Medulla oblongata (tissue), 1 donor: ENCODE measurements around the gene ISG15.
"Not testable (repeated sequence)": the region's sequence is repeated elsewhere in the genome, so short reads cannot be mapped to it uniquely, and the experiment has no call there.

ENCODE experiments used
- DNase-seq: peaks from one replicate; pipeline ENCODE4 v3.0.0-alpha.2; 2015; ENCODE audit errors: extremely low spot score

The ISG15 gene

DNA sequence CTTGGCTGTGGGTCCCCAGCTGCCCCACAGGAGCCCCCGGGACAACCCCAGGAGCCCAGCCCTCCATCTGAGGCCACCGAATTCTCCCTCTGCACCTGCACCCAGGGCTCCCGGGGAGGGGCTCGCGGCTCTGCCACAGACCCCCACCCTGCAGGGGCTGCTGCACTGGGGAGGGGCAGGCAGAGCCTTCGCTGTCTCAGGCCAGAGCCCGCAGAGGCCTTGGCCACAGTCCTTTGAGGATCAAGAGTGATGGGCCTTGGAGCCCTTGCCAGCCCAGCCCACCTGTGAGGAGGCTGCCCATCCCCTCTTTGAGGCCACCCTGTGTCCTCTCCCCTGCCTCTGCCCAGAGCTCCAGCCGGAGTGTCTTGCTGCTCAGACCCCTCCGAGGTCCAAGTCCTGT lies 37.9 kb upstream of the ISG15 start:
- DNase-seq = no peak

DNA sequence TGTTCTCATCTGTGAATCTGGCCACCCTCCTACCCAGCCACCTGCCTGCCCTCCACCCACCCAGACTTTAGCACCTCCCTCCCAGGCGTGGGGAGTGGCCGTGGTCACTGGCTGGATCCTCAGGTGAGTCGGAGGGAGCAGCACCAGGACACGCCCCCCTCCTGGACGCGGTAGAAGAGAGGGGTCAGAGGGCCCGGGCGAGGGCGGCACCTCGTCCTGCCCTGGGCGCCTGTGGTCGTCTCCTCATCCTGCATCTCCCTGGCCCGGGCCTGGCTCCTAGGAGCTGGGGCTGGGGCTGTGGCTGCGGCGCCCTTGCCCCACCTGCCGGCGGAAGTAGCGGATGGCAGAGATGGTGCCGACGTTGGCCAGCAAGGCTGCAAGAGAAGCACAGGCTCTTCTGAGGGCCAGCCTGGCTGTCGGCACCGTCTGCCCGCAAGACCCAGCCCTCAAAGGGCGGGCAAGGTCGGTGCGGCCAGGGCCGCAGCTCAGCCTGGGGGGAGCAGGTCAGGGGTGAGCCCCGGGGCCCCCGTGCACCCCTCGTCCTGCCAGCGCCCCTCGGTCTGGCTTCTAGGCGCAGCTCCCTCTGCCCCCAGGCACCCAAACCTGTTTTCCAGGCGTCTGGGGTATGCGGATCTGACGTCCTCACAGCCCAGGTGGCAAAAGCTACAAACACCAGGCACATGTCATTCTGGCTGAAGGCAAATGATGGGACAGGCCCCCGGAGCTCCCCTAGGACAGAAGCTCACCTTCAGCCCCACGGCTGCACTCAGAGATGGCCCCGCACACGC lies 37.2 kb upstream of the ISG15 start:
- no peak for DNase-seq

DNA sequence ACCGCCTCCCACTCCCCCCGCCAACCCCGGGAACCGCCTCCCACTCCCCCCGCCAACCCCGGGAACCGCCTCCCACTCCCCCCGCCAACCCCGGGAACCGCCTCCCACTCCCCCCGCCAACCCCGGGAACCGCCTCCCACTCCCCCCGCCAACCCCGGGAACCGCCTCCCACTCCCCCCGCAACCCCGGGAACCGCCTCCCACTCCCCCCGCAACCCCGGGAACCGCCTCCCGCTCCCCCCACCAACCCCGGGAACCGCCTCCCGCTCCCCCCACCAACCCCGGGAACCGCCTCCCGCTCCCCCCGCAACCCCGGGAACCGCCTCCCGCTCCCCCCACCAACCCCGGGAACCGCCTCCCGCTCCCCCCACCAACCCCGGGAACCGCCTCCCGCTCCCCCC lies 36.5 kb upstream of the ISG15 start:
- DNase-seq = not testable (repeated sequence)

DNA sequence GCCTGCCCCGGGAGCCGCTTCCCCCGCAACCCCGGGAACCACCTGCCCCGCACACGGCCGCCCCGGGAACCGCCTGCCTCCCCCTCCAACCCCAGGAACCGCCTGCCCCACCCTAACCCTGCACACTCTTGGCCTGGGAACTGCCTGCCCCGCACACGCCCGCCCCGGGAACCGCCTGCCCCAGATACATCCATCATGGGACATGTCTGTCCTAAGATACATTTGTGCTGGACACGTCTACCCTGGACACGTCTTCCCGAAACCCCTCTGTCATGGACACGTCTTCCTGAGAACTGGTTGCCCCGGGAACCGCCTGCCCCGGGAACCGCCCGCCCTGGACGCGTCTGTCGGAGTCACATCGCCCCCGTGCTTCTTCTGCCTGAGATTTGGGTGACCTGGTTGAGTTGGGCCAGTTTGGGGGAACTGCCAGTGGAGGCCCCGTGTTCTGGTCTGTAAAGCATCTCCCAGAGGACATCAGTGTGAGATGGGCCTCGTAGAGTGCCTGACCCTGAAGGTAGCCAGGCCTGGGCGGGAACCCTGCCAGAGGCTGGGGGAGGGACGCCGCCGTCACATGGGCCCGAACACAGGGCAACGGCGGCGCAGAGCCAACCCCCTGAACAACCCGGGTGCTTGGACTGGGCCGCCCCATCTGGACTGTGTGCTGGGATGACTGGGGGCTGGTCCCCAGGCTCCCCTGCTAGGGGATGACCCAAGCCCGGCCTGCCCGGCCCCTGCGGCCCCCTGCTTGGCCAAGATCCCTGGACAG lies 35.0 kb upstream of the ISG15 start:
- DNase-seq = no peak

DNA sequence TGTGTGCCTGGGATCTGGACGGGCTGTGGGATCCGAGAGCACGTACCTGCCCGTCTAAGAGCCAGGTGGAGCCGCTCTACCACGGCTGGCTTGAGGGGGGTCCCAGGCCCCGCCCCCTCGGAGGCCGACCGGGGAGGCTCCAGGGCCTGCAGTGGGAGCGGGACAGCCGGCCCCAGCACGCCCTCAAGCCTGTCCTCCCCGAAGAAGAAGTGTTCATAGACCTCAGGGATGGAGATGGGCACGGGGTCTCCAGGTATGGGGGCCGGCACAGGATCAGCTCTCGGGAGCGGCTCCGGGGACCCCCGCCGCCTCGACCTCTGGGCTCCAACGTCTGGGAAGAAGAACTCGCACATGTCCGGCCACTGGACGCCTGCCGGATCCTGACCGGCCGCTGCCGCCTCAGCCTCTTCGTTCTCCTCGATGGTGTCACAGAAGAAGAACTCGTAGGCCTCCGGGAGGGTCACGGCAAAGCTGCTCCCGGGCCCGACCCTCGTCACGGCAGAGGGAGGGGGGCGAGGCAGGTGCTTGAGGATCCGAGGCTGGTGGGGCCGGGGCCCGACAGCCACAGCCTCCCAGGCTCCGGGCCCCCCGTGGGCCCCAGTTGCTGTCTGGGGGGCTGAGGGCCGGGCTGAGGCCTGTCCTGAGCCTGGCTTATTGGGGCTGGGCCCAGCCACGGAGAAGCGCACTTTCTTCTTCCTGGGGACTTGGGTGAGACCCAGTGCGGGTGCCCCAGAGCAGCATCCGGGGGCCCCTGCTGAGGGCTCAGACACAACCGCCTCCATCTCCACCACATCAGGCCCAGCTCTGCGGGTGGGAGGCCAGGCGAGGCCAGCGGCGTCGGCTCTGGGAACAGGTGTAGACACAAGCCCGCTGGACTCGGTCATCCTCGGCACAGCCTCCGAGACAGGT lies 34.2 kb upstream of the ISG15 start:
- no peak for DNase-seq

DNA sequence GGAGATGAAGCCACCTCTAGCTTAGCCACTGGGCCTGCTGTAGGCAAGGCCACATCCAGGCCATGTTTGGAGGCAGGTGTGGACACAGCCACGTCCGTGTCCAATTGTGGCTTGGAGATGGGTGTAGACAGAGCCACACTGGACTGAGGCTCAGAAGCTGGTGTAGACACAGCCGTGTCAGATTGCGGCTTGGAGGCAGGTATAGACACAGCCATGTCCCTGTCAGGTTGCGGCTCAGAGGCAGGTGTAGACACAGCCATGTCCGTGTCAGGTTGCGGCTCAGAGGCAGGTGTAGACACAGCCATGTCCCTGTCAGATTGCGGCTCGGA lies 33.6 kb upstream of the ISG15 start:
- DNase-seq = no peak

DNA sequence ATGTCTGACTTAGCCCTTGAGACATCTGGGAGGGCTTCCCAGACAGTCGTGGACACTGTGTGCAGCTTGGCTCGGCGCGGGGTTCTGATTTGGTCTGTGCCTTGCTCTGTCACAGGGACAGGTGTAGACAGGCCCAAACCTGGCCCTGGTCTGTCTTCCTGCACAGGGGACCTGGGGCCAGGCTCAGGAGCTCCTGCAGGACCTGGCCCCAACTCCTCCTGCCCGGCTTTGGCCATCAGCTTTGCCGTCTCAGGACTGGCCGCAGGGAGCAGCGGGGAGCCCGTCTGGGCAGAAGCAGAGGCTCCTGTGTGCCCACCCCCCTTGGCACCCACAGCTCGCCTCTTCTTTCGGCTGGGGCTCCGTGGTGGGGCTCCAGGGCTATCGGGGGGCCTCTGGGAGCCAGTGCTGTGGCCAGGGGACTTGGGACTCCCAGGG lies 33.1 kb upstream of the ISG15 start:
- no peak for DNase-seq

DNA sequence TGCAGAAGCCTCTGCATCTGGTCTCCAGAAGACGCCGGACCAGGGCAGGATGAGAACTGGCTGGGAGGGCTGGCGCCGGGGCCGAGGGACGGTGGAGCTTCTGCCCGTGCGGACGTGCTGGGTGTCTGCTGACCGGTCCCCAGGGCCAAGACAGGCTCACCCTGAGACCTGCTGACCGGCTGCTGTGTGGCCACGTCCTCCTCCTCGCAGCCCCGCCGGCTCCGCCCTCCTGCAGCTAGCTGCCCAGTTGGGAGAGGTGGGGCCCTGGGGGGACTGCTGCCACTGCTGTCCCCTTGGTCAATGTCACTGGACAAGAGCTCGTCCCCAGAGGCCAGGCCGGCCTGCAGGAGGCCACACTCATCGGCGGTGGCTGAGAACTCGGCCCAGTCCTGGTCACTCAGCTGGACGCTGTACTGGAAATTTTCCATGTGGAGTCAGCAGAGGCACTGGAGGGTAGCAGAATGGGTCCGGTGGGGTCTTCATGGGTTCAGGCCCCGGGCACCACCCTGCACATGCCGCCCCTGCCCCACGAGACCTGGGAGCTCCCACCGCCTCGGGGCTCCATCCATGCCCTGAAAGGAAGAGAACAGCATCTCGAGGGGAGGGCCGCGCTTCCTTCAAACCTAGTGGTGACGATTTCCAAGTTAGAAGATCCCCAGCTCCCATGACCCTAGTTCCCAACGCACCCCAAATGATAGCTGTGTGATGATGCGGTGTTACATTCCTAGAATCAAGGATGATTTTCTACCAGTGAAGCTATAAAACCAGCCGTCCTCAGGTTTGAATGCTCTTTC lies 32.5 kb upstream of the ISG15 start:
- no peak for DNase-seq

DNA sequence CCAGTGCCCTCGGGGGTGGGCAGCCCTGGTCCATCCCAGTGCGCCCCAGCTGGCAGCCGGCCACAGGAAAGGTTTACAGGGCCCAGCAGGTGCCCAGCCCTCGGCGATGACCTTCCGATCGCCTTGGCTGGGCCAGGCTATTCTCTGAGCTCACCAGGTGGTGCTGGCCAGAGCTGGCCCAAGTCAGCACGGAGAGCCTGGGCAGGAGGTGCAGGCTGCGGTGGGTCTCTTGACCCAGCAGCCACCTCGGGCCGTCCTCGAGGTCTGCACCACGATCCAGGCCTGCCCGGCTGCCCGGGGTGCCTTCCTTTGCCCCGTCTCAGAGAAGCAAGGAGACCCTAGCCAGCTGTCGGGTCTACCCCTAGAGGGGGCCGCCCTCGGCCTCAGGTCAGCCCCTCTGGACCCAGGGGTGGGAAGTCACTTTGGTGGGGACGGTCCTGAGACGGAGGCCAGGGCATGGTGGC lies 31.8 kb upstream of the ISG15 start:
- no peak for DNase-seq

DNA sequence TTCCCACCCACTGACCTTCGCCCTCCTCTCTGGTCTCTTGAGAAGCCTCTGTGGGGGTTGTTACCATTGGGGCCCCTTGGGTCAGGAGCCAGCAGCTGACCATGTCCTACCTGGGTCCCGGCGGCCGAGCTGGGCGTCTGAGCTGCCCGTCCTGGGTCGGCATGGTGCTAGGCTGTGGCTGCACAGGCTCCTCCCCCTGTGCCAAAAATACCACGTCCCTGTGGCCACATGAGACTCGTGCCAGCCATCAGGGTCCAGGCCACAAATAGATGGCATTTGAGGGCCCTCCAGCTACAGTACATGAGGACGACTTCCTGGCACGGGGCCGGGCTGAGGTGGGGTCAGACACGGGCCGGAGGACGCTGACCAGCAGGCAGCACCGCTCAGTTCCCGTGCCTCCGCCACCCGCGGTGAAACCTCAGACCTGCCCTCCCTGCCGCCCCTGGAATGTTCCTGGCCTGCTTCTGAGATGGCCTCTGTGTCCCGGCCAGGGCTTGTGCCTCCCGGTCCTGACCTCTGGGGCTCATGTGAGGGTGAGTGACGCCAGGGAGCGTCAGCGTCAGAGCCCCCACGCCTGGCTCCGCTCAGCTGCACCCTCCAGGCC lies 31.2 kb upstream of the ISG15 start, which contains the start of gene PERM1:
PERM1 (minus strand) TSS at position 139 of the 604 bp plus-strand sequence. CDS start 1,064 bp downstream, outside the sequence.
- no peak for DNase-seq

DNA sequence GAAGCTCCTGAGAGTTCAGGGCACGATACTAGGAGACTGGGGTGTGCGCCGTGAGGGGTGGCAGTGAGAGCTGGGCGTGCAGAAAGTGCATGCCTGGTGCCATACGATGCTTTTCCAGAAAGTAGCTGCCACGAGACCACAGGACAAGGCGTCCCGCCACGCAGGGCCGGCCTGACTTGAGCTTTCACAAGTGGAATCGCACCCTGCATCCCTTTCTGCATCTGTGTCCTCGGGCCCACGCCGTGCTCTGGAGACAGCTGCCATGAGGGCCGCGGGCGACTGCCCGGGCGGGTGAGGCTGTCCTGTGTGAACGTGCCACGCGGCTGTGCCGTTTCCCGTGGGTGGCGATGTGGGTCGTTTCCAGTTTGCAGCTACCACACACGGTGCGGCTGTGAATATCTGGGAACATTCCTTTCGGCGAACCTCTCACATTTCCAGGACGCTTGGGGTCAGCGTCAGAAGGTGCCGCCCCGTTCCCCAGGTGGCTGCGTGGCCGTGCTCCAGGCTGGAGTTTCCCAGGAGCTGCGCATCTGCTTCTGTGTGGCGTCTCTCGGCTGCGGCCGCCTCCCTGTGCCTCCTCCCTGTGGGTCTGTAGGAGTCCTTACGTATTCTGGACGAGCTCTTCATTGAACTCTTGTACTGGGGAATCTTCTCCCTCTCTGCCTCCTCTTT lies 30.4 kb upstream of the ISG15 start:
- DNase-seq = no peak

DNA sequence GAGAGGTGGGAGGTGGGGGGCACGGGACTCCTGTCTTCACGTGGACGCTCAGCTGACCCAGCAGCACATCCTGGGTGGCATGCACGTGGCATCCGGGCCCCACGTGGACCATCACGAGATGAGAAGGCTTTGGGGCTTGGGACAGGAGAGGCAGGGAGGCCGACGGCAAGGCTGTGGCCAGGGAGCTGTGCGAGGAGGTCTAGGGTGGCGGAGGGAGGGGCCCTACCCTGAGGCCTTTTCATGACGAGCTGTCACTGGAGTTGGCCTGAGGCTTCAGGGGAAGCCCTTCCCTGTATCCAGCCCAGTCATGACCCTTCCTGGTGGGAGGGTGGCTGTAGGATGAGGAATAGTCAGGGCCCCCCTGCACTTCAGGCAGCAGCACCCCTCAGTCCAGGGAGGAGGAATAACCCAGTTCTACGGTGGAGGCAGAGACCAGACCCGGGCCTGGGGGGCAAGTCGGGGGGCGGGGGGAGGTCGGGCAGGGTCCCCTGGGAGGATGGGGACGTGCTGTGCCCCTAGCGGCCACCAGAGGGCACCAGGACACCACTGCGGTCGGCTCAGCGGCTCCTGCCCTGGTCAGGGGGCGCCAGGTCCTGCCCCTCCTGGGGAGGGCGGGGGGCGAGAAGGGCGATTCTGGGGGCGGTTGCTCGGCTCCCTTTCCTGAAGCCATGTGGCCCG lies 29.4 kb upstream of the ISG15 start:
- no peak for DNase-seq

DNA sequence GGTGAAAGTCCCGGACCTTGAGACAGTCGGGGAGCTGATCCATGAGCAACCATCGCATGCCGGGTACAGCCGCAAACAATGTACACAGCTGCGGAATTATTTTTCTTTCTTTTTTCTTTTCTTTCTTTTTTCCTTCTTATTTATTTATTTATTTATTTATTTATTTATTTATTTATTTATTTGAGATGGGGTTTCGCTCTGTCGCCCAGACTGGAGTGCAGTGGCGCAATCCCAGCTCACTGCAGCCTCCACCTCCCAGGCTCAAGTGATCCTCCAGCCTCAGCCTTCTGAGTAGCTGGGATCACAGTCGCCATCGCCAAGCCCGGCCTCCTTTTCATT lies 28.9 kb upstream of the ISG15 start:
- DNase-seq = no peak

DNA sequence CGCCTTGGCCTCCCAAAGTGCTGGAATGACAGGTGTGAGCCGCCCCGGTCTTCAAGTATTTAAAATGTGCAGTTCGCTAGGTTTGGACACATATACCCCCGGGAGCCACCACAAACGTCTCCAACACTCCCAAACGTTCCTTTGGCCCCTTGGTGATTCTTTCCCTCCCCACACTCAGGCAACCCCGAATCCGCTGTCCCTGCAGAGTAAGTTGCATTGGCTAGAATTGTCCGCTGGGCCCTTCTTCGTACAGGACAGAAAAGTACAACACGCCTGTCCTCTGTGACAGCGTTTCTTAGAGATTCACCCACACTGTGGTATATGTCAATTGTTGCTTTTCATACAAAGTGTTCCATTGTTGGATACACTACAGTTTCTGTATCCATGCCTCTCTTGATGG lies 28.2 kb upstream of the ISG15 start:
- DNase-seq = no peak

DNA sequence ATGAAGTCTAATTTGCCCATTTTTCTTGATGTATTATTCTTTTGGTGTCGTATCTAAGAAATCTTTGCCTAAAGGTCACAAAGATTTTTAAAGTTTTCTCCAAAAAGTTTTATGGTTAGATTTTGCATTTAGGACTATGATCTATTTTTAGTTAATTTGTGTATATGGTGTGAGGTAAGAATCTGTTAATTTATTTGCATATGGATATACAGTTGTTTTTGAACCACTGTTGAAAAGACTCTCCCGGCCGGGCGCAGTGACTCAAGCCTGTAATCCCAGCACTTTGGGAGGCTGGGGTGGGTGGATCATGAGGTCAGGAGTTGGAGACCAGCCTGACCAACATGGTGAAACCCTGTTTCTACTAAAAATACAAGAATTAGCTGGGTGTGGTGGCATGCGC lies 25.2 kb upstream of the ISG15 start:
- not testable (repeated sequence) for DNase-seq

DNA sequence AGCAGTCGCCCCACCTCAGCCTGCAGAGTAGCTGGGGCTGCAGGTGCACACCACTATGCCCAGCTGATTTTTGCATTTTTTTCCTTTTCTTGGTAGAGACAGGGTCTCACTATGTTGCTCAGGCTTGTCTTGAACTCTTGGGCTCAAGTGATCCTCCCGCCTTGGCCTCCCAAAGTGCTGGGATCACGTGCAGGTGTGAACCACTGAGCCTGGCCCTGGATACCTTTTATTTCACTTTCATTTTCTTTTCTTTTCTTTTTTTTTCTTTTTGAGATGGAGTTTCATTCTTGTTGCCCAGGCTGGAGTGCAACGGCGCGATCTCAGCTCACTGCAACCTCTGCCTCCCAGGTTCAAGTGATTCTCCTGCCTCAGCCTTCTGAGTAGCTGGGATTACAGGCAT lies 22.0 kb upstream of the ISG15 start:
- DNase-seq = not testable (repeated sequence)

DNA sequence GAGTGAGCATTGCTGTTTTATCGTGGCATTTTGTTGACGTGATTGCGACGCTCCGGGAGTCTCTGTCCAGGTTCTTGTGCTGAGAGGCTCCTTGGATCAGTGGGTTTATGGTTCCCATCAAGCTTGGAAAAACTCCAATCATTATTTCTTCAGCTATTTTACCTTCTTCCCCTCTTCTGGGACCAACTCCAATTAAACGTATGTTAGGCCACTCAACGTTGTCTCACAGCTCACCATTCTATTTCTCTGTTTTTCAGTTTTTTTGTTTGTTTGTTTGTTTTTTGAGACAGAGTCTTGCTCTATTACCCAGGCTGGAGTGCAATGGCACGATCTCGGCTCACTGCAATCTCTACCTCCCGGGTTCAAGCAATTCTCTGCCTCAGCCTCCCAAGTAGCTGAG lies 21.4 kb upstream of the ISG15 start:
- no peak for DNase-seq

DNA sequence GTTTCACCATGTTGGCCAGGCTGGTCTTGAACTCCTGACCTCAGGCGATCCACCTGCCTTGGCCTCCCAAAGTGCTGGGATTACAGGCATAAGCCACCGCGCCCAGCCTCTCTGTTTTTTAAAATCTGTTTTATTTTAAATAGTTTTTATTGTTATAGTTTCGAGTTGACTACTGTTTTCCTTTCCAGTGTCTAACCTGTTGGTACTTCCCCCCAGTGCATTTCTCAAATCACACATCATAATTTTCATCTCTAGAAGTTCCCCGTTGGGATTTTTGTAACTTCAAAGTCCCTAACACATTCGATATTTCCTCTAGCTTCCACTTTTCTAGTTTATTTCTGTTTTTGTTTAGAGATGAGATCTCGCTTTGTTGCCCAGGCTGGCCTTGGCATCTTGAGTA lies 20.9 kb upstream of the ISG15 start:
- DNase-seq = no peak

DNA sequence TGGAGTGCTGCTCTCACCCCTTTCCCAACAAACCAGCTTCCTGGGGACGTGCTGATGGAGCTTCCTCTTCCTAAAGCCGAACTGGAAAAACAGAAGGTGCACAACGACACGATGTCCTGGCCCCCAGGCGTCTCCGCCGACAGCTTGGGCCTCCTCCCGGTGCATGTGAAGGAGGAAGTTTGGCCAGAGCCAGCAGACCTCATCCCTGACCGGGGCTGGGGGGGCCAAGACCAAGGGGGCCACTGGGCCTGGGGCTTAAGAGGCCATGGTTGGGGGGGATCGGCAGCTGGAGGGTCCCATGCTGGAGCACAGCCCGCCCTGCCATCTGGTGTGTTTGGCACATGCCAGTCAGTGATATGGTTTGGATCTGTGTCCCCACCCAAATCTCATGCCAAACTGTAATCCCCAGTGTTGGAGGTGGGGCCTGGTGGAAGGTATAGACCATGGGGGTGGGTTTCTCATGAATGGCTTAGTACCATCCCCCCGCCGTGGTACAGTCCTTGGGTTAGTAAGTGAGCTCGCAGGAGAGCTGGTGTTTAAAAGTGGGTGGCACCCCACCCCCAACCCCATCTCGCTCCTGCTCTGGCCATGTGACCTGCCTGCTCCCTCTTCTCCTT lies 19.8 kb upstream of the ISG15 start:
- DNase-seq = no peak
